Ovary (tissue), 9 donors: ENCODE measurements around the gene FREM2. TPM values are rescaled to one million over a fixed set of nuclear protein-coding genes. Genes with fewer than 3 reads are reported as not detected.

Source experiments
- DNase-seq, 5 donors: peaks; one replicate each; pipeline ENCODE4 v3.0.0-alpha.2; 2019 to 2020
- H3K27ac ChIP-seq, 2 donors: fragments of 200-600 bp; one replicate each; pipeline versions ENCODE4 v1.5.1 to v1.8.0; 2019 to 2022
- H3K27me3 ChIP-seq: fragments of 200-600 bp; one replicate; pipeline ENCODE4 v1.8.0; 2022
- H3K36me3 ChIP-seq: fragments of 200-600 bp; sonication (generic); one replicate; pipeline ENCODE4 v1.5.1; 2019
- H3K4me1 ChIP-seq: one replicate; pipeline ENCODE4 v1.8.1; 2013; ENCODE audit warnings: mild to moderate bottlenecking, moderate library complexity; ENCODE audit not compliant: insufficient read depth
- H3K4me3 ChIP-seq: fragments of 200-600 bp; sonication (generic); one replicate; pipeline ENCODE4 v1.5.1; 2017
- H3K9me3 ChIP-seq, 2 donors: fragments of 200-600 bp in 1 of 2; sonication (generic) in 1 of 2; one replicate each; pipeline versions ENCODE4 v1.5.1 to v1.8.1; 2013 to 2019; ENCODE audit warnings: mild to moderate bottlenecking in 1 of 2, moderate library complexity in 1 of 2
- EP300 ChIP-seq: sonication (generic); formaldehyde crosslinking; IDR thresholded peaks from one replicate; pipeline ENCODE4 v1.6.1; 2017; ENCODE audit warnings: antibody characterized with exemption
- POLR2A ChIP-seq: fragments of 450-650 bp; IDR thresholded peaks from one replicate; pipeline ENCODE4 v1.6.1; 2017; ENCODE audit warnings: antibody characterized with exemption, mild to moderate bottlenecking, moderate library complexity
- WGBS, 3 donors: extraction: QIAGEN DNeasy Blood & Tissue Kit in 1 of 3; methylation state at CpG; one replicate each; pipeline versions ENCODE4 v1.1.5 to v1.1.7; 2013 to 2017; 5-methylcytosine and 5-hydroxymethylcytosine counted together
- intact Hi-C, 4 donors: fragments of 100-400 bp; cut with DNase I; formaldehyde crosslinking; loops; one replicate each; pipeline versions ENCODE4 v1.11.0 to v1.15.1; 2022 to 2023
- polyA plus RNA-seq, 2 donors: library from polyadenylated mRNA; stranded (reverse); fragments of 200-250 nt in 1 of 2; fragments of 350-450 nt in 1 of 2; fragmentation: Illumina TruSeq in 1 of 2; extraction: RNeasy Lipid Tissue Mini Kit (QIAGEN cat#74804) in 1 of 2; gene quantifications; one replicate each; pipeline ENCODE4 v1.2.3, GENCODE V29; 2013 to 2014
- total RNA-seq, 7 donors: library from RNA; depleted of rRNA in 2 of 7; stranded (reverse); fragments of >200 nt in 2 of 7; fragmentation: NEBNext Ultra II Directional in 3 of 7; extraction: Animal tissue kit (Norgen Biotek cat#: 25700) in 3 of 7; gene quantifications; one replicate each; pipeline versions ENCODE4 v1.1.0 to v1.2.4, GENCODE V29; 2016 to 2023
- TF ChIP-seq, protein P1 (sequence below), 3 donors: fragments of 450-650 bp in 2 of 3; fragments of 200-600 bp in 1 of 3; IDR thresholded peaks; one replicate each; pipeline versions ENCODE4 v1.5.1 to v1.8.0; 2016 to 2022; ENCODE audit warnings: antibody characterized with exemption in 3 of 3, mild to moderate bottlenecking in 1 of 3
- donor health status: DM: no; HTN: no; CAD: no; lungs with moderate emphysema.
- donor health status: DM: no; HTN: no; CAD: no.
- donor health status: Bipolar disorder and iron deficiency.
- donor health status: DM: yes; HTN: yes; CAD: no.
- donor health status: DM: no; HTN: no; CAD: no.
- donor health status: DM: yes; HTN: yes; CAD: no.

Gene FREM2
- total and polyA plus RNA-seq, 9 donors, result 0.27 to 4.0 (median 1.7) TPM

DNA sequence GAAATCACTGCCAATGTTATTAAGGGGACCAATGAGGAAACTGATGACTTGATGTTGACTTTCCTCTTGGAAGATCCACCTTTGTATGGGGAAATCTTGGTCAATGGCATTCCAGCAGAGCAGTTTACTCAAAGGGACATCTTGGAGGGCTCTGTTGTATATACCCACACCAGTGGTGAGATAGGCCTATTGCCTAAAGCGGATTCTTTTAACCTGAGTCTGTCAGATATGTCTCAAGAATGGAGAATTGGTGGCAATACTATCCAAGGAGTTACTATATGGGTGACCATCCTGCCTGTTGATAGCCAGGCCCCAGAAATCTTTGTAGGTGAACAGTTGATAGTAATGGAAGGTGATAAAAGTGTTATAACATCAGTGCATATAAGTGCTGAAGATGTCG lies 3.4 kb downstream of the FREM2 start:
- WGBS, 3 donors, result 97 to 100% (median 99%) methylated on average over 2 of the region's 2 CpGs
- Histone ChIP-seq H3K36me3 (no peaks in the 10 kb centered on the region), H3K27ac (no peak overlapping the region), H3K9me3 (no peaks in the 10 kb centered on the region), H3K27me3 (no peaks in the 10 kb centered on the region), H3K4me3 (no peak overlapping the region), H3K4me1 (peaks cover 7% of the 10 kb centered on the region)
- TF ChIP-seq POLR2A, result no peak
- TF ChIP-seq, protein P1, sequence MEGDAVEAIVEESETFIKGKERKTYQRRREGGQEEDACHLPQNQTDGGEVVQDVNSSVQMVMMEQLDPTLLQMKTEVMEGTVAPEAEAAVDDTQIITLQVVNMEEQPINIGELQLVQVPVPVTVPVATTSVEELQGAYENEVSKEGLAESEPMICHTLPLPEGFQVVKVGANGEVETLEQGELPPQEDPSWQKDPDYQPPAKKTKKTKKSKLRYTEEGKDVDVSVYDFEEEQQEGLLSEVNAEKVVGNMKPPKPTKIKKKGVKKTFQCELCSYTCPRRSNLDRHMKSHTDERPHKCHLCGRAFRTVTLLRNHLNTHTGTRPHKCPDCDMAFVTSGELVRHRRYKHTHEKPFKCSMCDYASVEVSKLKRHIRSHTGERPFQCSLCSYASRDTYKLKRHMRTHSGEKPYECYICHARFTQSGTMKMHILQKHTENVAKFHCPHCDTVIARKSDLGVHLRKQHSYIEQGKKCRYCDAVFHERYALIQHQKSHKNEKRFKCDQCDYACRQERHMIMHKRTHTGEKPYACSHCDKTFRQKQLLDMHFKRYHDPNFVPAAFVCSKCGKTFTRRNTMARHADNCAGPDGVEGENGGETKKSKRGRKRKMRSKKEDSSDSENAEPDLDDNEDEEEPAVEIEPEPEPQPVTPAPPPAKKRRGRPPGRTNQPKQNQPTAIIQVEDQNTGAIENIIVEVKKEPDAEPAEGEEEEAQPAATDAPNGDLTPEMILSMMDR (IDR thresholded peaks at IDR 0.05), result no peak
- DNase-seq, result no peak
- intact Hi-C loops, result no loop called here

DNA sequence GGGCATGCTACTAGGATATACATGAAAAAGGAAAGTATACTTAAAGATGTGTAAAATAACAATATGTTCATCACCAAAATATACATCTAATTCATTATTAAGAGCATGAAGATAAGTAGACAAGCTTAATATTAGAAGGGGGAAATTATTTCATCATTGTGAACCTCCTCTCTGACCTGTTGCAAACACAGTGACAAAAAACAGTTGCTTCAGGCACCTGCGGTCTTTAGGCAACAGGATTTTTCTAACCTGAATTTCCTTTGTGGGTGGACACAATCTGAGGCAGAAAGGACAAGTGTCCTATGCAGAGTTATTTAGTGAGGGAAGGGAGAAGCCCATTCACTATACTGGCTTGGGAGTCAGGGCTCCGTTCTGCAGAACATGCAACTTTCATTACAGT lies 6.3 kb downstream of the FREM2 start:
- intact Hi-C loops, result no loop called here

DNA sequence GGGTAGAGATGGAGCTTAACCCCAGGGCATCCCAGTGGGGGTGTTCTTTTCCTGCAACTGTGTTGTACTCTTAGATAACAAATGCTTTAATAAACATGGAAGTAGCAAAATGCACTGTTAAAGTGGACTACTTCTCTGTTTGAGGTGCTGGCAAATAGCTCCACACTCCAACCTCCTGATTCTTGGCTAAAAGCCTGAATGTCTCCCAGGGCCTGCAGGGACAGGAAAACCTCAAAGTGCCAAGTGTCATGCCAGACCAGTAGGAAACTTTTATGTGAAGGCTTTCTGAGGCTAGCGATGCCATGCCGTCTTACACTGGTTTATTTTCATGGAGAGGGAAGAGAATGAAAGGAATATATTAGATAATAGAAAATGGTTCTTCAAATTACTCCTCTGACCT lies 6.8 kb downstream of the FREM2 start:
- no peaks in the 10 kb centered on the region for H3K9me3 ChIP-seq
- H3K4me1 ChIP-seq, result no peaks in the 10 kb centered on the region
- TF ChIP-seq EP300, result no peak
- H3K27me3 ChIP-seq, result no peaks in the 10 kb centered on the region
- no peaks in the 10 kb centered on the region for H3K36me3 ChIP-seq
- no peak for DNase-seq
- intact Hi-C loops, result no loop called here
- 83 to 93% (median 93%) methylated on average over 2 of the region's 2 CpGs for WGBS, 3 donors
- no peak overlapping the region for H3K4me3 ChIP-seq
- no peak overlapping the region for H3K27ac ChIP-seq

More for the DNA sequence above, 6.3 kb downstream of the FREM2 start:
- WGBS, 3 donors, result 89 to 91% (median 91%) methylated on average over 2 of the region's 2 CpGs
- no peaks in the 10 kb centered on the region for H3K27me3 ChIP-seq
- no peak overlapping the region for H3K4me3 ChIP-seq
- peaks cover under 1% of the 10 kb centered on the region for H3K4me1 ChIP-seq
- DNase-seq, result no peak
- TF ChIP-seq POLR2A (no peak), EP300 (no peak)
- TF ChIP-seq, protein P1 (IDR thresholded peaks at IDR 0.05), result no peak
- H3K27ac ChIP-seq, result no peak overlapping the region
- H3K9me3 ChIP-seq, result no peaks in the 10 kb centered on the region
- no peaks in the 10 kb centered on the region for H3K36me3 ChIP-seq

DNA sequence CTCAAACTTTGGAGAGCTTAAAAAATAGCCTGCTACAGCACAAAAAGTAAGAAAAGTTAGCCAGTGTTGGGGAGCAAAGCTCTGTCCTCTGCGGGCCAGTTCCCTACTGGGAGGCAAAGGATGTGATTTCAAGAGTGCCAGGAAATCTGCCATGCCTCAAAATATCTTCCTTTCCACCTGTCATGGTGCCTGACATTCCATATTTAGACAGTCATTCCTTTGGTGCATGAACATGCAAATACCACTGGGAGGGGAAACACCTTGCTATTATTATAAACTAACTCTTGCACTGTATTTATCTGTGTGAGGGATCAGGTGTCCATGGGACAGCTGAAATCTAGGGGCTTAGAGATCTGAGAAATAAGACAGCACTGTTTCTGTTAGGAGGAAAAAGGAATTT lies 10.3 kb downstream of the FREM2 start:
- intact Hi-C loops, result no loop called here
- Histone ChIP-seq H3K4me3 (no peak overlapping the region), H3K27ac (no peak overlapping the region), H3K36me3 (no peaks in the 10 kb centered on the region), H3K9me3 (no peaks in the 10 kb centered on the region), H3K27me3 (no peaks in the 10 kb centered on the region), H3K4me1 (no peaks in the 10 kb centered on the region)
- TF ChIP-seq, protein P1 (IDR thresholded peaks at IDR 0.05), result no peak
- TF ChIP-seq EP300 (no peak), POLR2A (no peak)
- DNase-seq, result no peak
- WGBS, 3 donors, result 86 to 90% (median 88%) methylated on average over 1 of the region's 1 CpG

DNA sequence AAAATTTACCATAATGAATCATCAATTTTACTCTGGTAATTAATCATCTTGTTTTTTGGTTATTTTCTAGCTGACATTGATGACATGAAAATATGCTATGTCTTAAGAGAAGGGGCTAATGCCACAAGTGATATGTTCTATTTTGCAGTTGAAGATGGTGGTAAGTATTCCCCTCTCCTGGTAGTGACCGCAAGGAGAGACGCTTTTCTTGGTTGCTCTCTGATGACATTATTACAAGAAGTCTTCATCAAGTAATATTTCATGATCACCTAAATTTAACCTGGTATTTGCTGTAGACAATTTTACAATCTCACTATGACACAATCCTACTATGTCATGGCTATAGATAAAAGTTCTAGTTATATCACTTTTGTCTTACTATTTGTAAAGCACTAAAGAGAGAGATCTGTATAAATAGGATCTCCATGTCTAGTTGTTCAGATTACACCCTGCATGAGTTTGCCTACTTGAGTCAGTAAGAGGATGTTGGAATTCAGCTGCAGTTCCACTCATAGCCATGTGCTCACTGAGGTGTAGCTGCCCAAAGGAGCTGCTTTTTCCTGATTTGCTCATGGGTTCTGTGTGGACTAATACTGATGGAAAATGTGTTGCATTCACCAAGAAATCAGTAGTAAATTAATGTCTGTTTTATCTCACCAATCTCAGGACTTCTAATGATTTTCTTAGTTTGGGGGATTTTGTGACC lies 10.9 kb downstream of the FREM2 start:
- H3K36me3 ChIP-seq, result no peaks in the 10 kb centered on the region
- WGBS, 3 donors, result 93 to 99% (median 94%) methylated on average over 2 of the region's 2 CpGs
- TF ChIP-seq EP300 (no peak), POLR2A (no peak)
- TF ChIP-seq, protein P1 (IDR thresholded peaks at IDR 0.05), result no peak
- intact Hi-C loops, result no loop called here
- H3K27me3 ChIP-seq, result no peaks in the 10 kb centered on the region
- H3K9me3 ChIP-seq, result no peaks in the 10 kb centered on the region
- no peak for DNase-seq
- H3K27ac ChIP-seq, result no peak overlapping the region
- no peak overlapping the region for H3K4me3 ChIP-seq
- no peaks in the 10 kb centered on the region for H3K4me1 ChIP-seq
